HG03575 (cell line): ENCODE results near the gene KCNQ4.

Experiments used
- ATAC-seq: cut with Tn5 transposase; IDR thresholded peaks from one replicate; pipeline ENCODE4 v1.9.1; 2021; ENCODE audit not compliant: unreplicated experiment, insufficient number of reproducible peaks, low FRiP score; ENCODE audit errors: extremely low read depth

Gene KCNQ4

DNA sequence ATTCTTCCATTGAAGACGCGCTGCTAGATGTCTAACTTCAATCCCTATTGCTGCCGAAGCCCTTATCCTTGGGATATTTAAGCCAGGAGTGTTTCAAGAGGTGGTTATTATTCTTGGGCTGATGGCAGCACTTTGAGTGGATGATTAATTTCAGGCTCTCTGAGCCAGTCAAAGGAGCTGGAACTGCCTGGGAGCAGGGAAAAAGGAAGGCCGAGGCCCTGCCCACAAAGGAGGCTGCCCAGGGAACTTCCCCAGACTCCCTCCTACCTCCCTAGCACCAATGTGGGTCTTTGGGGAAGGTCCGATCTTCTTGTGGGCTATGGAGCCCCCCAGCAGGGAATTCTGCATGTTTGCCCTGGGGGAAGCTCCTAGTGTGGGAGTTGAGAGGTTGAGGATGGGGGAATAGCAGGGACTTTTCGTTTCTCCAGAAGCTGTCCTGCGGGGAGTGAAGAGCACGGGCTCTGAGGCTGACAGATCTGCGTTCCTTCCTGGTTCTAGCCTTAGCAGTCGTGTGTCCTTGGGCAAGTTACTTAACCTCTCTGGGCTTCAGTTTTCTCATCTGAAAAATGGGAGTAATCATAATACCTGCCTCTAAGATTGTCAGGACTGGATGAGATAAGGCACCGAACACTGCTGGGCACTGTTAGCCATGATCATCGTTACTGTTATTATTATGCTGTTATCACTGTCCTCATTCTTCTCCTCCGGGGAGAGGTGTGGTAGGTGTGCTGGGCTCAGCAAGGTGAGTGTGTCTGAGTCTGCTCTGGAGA is 6.3 kb downstream of the KCNQ4 start:
- no peak for ATAC-seq

DNA sequence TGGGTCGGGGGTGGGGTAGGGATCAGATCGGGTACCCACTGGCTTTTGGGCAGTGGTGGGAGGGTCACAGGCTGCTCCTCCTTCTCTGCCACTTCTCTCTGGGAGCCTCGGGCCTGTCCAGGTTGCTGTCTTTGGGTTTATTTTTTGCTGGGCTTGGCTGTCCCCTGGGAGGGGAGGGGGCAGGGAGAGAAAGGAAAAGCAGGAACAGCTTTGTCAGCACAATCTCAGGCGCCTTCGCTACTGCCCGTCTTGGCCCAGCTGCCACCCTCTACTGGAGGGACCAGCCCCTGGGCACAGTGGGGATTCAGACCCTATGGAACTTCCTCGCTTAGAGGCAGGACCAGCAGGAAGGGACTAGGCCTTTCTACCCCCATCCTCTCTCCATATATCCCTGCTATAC is 8.4 kb downstream of the KCNQ4 start:
- no peak for ATAC-seq

DNA sequence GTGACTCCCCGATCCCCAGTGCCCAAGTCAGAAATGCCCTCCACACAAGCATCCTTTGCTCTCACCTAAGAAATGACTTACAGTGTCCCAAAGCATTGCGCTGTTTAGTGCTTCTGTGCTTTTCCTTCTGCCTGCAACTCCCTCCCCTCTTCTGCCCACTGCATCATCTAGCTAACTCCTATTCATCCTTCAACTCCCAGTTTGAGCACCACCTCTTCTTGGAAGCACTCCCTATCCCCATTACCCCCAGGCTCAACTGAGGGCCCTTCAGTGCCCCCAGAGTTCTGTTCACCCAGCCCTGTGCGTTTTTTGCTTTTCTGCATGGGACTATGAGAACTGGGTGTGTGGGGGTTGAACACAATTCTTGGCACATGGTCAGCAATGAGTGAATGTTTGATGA is 10.0 kb downstream of the KCNQ4 start:
- ATAC-seq = no peak

DNA sequence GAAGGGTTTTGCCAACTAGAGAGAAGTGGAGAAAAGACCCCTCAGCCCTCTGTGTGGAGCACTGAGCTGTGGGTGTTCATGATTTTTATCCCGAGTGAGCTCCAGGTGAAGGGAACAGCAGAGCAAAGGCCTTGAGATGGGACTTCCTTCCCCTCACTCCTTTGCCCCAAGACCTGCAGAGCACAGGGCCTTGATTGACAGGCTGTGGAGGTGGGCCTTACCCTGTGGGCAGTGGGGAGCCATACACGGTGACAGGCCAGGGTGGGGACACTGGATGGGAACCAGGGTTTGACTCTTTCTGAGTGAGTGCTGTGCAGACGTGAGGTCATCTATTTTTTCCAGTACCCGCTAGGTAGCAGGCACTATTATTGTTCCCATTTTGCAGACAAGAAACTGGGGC is 10.5 kb downstream of the KCNQ4 start:
- ATAC-seq = no peak

DNA sequence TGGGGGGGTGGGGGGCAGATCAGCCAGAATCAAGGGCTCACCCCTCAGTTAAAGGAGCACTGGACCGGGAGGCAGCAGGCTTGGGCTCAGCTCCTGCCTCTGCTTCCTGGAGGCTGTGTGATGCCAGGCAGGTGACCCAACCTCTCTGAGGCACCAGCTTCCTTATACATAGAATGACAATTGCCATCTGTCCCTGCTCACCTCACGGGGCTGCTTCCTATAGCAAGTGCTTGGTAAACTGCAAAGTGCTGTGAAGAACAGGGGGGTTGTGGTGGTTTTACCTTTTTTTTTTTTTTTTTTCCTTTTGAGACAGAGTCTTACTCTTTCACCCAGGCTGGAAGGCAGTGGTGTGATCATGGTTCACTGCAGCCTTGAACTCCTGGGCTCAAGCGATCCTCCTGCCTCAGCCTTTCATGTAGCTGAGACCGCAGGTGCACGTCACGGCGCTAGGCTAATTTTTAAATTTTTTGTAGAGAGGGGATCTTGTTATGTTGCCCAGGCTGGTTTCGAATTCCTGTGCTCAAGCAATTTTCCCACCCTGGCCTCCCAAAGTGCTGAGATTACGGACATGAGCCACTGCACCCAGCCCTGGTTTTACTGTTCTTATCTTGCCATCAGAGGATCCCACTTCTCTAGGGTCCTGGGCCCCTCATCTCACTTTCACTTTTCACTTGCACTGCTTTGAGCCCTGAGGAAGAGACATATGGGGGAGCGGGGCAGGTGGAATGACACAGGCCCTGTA is 11.6 kb downstream of the KCNQ4 start:
- no peak for ATAC-seq

DNA sequence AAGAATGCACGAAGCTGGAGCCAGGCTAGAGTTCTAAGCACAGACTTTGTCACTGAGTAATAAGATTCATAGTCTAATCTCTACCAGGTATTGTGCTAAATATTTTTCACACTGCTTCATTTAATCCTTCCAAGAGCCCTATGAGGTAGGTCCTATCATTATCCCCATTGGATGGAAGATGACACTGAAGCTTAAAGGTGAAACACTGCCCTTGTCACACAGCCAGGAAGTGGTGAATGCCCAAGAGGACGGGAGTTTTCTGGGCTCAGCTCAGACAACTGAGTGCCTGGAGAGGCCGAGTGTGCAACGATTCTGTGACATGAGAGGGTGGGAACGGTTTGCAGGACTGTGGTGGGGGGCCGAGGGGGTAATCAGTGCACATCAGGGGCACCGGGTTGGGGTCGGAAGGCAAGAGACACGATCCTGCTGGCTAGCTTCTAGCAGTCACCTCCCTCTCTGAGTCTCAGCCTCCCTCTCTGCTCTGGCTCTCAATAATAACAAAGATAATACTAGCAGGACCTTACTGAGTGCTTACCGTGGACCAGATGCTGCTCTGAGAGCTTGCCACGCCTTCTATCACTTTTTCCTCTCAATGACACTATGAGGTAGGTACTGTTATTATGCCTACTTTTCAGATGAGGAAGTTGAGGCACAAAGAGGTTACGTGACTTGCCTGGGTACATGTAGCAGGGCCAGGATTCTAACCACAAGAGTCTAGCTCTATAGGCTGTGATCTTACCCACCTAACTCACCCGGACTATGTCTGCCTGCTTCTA is 12.4 kb downstream of the KCNQ4 start:
- no peak for ATAC-seq

DNA sequence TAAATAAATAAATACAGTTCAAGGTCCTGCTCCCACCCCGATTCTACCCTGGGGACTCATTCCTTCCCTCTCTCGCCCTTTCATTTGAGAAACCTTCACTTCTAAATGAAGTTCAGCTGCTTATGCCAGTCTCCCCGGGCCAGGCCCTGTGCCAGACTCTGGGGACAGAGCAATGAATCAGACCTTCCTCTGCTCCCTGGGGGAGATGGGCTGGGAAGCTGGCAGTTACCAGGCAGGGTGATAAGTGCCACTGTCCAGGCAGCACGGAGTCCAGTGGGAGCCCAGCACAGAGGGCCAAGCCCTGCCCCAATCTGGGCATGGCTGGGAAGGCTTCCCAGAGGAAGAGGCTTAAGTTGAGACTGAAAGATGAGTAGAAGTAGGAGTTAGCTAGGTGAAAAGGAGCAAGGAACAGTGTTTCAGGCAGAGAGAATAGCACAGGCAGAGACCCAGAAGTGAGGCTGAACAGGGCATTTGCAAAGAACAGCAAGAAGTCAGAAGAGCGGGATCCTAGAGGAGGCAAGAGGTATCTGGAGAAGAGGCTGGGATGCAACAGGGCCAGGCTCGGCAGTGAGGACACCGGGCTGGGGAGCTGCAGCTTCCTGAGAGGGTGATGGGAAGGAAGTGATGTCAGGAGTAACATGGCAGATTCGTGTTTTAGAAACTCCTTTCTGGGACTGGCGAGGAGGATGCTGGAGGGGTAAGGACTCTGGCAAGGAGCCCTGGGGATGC is 13.5 kb downstream of the KCNQ4 start:
- no peak for ATAC-seq

DNA sequence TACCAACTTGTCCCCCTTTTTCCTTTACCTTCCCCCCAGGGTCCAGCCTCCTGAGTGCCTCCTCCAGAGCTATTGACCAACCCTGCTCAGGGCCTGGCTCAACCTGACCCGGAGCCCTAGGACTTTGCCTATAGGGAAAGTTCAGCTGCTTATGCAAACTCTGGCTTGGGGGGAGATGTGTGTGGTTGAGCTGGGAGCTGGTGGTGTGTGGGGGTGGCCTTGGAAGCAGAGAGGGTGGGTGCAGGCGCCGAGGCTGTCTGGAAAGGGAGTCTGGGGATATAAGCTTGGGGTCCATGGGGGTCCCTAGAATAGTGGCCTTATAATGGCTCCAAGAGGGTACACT is 14.1 kb downstream of the KCNQ4 start:
- ATAC-seq = no peak

DNA sequence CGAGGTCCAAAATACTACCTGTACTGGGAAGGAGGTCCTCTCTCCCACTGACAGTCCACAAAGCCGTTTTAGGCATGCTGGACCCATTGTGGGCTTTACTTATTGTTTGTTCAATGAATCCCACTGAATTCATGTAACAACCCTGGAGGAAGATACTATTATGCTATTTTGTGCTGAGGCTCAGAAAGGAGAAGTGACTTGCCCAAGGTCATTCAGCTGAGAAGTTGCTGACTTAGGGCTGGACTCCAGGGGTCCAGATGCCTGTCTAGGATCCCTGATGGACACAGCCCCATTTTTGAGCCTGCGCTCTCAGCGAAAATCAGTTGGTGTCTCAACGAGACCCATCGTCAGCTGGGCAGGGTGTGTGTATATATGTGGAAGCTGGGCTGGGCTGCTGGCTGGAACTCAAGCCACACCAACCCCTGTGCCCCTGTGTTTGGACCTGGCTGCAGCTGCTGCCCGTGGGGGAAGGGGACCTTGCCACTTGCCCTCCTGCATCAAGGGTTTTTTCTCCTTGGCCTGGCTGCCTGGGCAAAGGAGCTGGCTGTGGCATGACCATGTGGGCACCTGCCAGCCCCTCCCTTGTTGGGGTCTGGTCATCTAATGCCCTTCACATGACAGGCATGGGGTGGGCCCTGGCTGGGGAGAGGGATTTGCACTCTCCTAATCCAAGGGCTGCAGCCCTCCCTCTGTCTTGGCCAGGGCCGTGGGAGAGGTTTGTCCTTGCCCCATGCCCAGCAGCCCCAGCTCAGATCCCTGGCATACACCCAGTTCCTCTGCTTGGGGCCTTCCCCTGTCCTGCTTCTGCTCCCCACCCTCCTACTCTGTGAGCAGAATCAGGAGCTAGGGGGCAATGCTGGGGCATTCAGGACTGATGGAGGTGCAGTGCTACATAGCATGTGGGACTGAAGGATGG is 15.0 kb downstream of the KCNQ4 start:
- no peak for ATAC-seq

DNA sequence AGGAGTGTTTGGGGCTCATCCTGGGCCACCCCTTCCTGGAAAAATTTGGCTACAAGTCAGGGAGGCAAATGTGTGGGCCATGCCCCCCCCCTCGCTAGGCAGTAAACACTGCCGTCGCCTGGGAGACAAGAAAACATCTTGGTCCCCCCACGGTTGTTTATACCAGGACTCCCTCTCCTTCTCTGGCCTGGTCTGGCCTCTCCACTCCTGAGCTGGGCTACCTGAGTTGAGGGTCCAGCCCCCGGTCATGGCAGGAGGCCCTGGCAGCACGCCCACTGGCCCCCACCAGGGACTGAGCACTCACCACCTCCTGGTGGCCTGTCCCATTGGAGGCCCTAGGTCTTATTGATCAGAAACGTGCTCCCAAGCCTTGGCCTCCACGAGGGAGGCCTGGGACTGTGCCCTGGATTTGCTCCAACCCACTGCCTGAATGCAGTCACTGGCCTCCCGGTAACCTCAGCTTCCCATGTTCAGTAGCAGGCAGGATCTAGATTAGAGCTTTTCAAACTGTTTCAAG is 15.8 kb downstream of the KCNQ4 start:
- no peak for ATAC-seq

DNA sequence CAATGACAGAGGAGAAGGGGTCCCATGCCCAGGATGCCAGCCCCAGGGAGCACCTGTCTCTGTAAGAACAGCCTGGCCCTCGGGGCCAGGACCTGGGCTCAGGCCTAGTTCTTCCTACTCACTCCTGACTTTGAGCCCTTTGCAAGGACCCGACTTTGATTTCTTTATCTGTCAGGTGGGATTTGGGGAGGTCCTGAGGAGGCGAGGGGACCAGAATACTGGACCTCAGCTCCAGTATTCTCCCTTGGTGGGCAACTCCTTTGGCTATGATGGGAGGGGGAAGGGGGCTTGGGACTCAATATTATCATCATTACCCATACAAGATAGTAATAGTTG is 18.1 kb downstream of the KCNQ4 start:
- ATAC-seq = no peak

DNA sequence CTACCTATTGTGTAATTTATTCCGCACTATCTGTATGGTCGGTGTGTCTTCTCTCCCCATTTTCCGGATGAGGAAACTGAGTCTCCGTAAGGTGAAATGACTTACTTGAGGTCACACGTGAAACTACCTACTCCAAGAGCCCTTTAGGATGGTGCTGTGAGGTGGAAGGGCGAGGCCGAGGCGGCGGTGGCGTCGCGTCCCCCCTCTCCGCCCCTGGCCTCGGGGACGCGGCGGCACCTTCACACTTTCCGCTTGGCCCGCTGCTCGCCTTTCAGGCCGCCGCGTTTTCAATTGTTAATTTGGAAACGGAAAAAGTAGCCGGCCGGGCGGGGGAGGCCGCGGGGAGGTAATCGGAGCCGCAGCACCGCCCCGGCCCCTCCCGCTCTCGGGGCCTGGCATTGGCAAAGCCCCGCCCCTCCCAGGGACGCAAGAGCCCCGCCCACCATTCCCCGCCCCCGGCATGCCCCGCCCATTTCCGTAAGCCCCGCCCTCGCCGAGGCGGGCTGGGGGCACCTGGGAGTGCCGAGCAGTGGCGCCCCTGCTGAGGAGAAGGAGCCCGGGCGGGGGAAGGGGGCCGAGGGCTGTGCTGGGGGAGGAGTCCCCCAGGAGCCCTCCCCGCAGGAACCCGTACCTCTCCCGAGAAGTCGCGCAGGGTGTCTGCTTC is 18.6 kb downstream of the KCNQ4 start:
- ATAC-seq = no peak

DNA sequence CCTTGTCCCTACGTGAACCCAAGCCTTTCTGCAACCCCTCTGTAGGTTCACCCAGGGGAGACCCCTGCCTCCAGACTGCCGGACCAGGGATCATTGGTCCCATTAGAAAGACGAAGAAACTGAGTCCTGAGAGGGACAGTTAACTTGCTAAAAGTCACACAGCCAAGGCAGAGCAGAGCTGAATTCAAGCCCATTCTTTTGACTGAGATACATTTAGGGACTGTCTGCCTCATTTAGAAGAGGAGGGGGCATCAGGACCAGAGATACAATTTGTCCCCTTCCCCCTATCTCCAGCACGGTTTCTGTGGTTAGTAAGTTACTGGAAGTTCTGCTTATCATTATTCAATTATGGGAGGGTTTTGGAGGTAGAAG is 19.1 kb downstream of the KCNQ4 start:
- ATAC-seq = no peak

DNA sequence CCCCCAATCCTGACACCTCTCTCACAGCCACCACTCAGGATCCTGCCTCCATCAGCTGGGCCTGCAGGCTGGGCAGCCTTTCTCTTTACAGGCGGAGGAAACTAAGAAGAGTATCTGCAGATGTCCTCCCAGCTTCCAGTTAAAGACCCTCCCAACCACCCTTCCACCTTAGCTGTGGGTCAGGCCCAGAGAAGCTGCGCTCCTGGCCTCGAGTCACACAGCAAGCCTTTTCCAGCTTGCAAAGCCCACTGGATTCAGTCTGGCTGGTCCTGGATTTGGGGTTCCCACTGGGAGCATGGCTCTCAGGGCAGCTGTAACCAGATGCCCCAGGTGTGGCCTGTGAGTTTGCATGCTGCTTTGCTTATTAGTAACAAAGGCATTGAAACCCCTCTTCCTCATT is 19.9 kb downstream of the KCNQ4 start:
- no peak for ATAC-seq

DNA sequence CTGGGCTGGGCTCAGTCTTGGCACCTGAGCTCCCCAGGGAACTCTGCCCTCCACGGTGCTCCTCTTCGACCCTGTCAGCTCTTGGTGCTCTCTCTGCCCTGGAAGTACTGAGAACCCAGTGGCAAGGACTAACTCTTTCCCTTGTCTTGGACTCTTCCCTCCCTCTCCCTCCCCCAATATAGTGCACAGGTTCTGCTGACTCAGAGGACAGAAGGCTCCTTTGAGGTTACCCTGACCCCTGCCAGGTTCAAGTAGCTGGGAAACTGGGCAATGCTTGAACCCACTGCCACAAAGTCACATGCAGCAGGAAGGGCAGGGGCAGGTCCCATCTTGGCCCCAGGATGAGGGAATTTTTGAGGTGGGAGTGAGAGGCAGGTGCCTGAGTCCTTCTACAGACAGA is 20.3 kb downstream of the KCNQ4 start:
- no peak for ATAC-seq

DNA sequence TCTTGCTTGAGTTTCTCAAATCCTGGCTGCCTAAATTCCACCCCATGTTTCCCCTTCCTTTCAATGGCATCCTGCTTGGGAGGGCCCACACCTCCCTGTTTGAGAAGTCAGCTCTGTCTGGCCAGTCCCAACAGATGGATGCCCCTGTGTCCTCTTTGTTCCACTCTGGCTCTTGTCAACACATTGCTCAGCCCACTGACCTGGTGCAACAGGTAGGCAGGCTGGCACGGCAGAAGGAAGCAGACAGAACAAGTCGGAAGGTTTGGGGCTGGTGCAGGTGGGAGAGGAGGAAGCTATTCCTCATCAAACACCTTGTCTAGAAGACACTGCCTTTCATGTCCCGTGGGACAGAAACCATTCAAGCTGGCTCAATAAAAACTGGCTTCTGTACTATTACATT is 22.7 kb downstream of the KCNQ4 start:
- no peak for ATAC-seq

DNA sequence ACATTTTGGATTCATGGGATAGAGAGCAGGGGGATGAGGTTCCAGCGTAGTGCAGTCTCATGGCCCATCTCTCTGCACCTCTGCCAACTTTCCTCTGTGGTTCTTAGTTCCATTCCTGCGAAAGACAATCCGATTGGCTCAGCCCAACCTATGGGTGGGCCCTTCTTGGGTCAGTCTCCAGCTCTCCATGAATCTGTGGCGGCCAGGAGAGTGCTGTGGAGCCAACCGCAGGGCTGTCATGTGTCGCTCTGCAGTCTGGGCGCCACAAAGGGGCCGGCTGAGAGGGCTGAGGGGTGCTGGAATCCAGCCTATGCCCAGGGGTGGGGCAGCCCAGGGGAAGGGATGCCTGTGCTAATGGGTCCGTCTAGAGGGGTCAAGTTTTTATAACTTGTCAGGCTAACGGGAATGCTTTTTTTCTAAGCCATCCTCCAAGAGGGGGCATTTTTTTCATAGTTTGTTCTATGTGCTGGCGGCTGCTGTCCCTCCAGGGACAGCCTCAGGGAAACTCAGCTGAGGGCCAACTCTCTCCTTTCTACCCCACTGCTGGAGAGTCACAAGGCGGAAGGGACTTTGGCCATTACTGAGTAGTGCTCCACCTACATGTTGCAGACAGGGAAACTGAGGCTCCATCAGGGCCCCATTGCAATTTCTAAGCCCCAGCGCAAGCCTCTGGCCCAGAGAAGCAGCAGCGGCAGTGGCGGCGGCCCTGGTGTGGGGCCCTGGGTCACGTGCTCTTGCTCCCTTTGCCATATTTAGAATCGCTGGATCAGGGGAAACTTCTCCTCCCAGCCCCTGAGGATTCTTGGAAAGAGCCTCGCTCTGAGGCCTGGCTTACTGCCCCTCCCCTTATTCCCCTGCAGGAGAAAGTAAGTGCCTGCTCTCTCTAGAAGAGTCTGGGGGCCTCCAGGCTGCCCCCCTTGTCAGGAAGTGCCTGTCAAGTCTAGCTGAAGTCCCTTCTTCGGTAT is 23.4 kb downstream of the KCNQ4 start:
- ATAC-seq = no peak
